Posterior cingulate gyrus (tissue), 11 donors: Measurements from ENCODE around the gene ARL4D.
"Not testable (repeated sequence)": the region's sequence is repeated elsewhere in the genome, so short reads cannot be mapped to it uniquely, and the experiment has no call there.

Experiments used
- DNase-seq, 10 donors: peaks; one replicate each; pipeline versions ENCODE4 v3.0.0 to v3.0.0-alpha.2; 2020 to 2021; ENCODE audit warnings: mixed read lengths in 3 of 10
- intact Hi-C: fragments of 100-400 bp; cut with DNase I; formaldehyde crosslinking; loops from one replicate; pipeline ENCODE4 v1.15.1; 2023

The ARL4D gene, protein sequence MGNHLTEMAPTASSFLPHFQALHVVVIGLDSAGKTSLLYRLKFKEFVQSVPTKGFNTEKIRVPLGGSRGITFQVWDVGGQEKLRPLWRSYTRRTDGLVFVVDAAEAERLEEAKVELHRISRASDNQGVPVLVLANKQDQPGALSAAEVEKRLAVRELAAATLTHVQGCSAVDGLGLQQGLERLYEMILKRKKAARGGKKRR

DNA sequence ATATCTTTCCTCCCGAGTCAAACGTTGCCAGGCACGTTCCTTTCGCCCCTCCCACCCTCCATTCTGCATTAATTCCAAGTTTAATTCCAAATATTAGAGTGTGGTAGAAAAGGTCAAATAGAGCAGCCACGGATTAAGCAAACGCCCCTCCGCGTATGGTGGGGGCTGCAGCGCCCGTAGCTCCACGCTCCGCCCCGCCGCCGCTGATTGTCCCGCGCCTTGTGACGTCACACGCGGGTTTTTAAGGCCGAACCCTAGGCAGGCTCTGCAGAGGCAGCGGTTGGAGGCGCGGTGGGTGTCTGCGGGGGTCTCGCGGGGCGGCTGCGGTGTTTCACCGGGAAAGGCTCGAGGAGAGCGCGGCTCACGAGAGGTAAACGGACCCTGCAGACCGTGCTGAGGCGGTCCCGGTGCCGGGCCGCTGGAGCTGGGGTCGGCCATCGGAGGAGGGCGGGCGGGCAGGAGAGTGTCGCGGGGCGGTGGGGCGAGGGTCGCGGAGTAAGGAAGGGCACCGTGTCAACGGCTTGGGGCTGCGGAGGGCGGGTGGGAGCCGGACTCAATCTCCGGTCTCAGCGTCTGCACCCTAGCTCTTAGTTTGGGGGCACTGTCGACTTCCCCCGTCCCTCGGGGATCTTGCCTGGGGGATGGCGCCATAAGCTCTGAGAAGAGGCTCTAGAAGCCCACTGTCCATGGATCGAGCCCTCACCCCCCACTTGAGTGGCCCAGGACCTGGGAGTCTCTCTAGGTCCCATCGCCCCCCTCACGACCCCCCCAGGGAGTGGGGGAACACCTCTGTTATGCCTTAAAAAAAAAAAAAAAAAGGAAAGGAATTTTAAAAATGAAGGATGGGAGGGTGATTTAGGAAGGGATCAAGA is at the start of gene ARL4D:
Gene ARL4D (plus strand): TSS at position 270 of the 872 bp plus-strand sequence. CDS start 740 bp downstream, outside the sequence.
- intact Hi-C loops: no loop called here
- DNase-seq: peak; percentile 83 to 99 (median 92)

DNA sequence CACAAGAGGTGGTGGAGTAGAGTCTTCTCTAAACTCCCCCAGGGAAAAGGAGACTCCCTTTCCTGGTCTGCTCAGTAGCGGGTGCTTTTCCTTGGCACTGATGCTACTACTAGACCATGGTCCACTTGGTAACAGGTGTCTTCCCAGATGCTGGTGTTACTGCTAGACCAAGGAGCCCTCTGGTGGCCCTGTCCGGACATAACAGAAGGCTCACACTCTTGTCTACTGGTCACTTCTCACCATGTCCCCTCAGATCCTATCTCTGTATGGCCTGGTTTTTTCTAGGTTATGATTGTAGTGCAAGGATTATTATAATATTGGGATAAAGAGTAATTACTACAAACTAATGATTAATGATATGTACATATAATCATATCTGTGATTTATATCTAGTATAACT is 49.7 kb upstream of the ARL4D start:
- intact Hi-C loops: no loop called here

DNA sequence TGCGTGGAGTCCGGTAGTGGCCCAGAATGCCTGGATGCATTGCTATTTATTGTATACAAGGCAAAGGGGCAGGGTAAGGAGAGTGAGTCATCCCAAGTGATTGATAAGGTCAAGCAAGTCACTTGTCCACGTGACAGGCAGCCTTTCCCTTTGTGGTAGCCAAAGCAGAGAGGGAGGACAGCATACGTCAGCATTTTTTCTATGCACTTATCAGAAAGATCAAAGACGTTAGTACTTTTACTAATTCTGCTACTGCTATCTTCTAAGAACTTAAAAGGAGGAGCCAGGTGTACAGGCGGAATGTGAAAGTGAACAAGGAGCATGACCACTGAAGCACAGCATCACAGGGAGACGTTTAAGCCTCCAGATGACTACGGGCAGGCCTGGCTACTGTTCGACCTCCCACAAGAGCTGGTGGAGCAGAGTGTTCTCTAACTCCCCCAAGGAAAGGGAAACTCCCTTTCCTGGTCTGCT is 47.9 kb upstream of the ARL4D start:
- intact Hi-C loops: no loop called here
- DNase-seq: no peak

More for the DNA sequence above, 49.7 kb upstream of the ARL4D start:
- no peak for DNase-seq

DNA sequence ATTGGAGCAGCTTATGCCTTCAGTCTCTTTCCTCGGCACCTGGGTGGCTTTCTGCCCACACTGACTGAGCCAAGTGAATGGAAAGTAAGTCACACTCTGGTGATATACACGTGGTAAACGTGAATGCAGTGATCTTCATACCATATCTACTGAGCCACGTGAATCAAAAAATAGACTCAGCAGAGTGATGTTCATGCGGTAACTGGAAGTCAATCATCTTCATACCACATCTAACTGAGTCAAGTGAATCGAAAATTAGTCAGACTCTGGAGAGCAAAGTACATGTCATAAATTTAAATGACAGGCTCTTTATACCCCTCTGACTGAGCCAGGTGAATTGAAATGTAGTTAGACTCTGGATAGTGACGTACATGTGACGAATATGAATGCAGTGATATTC is 47.1 kb upstream of the ARL4D start:
- no peak for DNase-seq
- intact Hi-C loops: no loop called here

DNA sequence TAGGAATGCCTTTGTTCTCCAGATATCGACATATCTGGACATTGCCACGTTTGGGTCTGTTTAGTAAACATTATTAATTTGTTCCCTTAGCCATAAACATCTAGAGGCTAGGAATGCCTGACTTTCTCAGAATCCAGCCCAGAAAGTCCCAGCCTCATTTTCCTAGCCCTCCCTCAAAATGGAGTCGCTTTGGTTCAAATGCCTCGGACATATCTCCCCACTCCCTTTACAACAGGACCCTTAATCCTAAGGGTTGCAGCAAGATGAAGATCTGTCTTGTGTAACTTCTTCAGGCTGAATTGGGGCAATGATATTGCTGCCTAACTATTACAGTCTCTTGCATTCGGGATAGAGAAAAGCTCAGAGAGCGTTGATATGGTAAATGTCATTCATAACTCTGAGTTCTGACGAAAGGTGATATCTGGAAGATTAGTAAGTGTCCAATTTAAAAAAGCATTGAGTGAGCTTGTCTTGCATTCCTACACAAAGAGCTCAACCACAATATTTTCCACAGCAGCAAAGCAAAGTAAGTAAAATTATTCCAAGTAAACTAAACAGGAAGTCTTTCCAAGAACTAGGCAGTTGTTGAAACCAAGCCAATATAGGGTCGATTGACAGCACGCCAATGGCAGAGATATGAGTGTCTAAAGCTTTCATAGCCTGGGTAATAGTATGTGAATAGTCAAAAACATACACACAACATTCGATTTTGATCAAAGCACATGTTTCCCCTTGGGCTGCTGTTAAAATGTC is 46.0 kb upstream of the ARL4D start:
- intact Hi-C loops: no loop called here
- DNase-seq: no peak

DNA sequence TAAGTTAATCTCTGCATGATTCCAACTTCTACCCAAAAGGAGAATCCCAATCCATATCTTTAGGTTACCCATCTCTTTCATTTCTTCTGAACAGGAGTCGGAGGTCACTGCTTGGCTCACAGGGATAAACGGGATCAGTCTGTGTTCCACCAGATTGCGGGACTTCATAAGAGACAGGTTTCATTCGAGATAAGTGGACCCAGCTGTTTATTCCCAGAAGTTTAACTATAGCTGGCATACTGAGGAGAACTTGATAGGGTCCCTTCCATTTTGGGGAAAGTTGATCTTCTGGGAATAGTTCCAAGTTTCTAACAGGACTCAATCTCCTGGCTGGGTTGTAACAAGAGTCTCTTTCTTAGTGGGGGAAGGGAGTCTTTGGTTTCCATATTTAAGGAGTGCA is 45.4 kb upstream of the ARL4D start:
- no peak for DNase-seq
- intact Hi-C loops: no loop called here

DNA sequence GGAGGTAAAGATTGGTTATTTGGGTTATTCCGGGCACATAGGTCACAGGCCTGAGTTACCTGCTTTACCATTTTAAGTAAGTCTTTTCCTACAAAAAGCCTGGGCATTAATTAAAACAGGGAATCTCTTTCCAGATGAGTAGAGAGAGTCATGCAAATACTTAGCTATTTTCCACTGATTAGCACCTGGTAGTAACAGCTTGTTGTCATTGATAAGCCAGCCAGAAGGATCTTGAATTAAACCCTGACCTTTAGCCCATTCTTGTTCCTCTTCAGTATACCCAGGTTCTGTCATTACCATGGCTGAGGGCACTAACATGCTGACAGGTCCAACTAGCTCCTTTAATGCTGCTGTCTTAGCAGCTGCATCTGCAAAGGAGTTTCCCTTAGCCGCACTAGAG is 44.4 kb upstream of the ARL4D start:
- intact Hi-C loops: no loop called here

DNA sequence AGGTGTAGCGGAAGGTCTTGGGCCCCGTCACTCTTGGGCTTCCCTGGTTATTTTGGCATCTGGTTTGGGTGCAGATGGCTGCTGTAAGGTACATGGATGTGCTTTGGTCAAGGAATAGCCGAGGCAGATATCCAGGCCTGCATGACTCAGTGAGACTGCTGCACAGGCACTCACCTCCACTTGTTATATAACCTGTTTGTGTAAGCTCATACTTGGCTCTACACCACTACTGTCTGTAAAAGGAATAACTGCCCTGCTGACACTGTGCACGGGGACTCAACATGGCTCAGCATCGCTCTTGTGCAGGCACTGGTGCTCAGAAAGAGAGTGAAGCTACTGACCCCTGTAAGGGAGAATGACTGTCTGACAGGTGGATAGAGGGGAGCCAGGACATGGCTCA is 42.3 kb upstream of the ARL4D start:
- DNase-seq: no peak
- intact Hi-C loops: no loop called here

More for the DNA sequence above, 44.4 kb upstream of the ARL4D start:
- no peak for DNase-seq

DNA sequence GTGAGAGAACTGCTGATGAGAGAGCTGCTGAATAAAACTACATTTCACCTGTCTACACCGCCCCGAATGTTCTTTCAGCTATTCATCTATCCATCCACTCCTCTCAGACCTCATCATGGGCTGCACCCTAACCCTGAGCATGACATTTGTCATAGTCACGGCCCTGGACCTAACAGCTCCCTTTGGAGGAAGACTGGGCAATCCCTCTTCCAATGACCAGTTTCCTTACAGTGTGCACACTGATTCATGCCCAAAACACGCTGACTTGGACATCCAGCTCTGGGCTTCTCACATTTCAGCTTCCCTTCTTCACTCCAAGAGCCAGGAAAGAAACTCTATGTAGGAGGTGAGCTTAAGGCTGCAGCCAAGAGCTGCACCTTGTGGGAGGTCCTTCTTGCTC is 41.8 kb upstream of the ARL4D start:
- intact Hi-C loops: no loop called here
- no peak for DNase-seq

DNA sequence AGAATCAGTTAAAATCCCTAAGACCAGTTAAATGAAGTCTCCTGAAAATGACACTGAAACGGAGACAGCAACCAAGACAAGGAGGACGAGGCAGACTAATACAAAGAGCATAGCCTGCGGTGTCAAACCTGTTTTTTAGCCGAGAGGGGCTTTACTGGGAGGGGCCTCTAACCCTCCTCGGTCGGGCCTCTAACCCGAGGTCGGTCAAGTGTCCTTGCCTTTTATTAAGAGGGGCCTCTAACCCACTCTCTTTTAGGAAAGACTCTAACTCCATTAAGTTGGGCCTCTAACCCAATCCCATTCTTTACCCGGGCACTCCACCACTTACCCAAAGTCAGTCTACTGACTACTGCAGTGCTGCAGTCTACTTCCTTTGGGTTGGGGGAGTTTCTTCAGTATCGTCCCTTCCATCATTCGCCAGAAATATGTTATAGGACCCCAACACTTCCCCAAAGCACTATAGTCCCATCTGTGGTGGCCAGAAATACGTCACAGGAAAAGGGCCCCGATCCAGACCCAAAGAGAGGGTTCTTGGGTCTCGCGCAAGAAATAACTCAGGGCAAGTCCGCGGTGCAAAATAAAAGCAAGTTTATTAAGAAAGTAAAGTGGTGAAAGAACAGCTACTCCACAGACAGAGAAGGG is 39.2 kb upstream of the ARL4D start:
- intact Hi-C loops: no loop called here
- DNase-seq: no peak

DNA sequence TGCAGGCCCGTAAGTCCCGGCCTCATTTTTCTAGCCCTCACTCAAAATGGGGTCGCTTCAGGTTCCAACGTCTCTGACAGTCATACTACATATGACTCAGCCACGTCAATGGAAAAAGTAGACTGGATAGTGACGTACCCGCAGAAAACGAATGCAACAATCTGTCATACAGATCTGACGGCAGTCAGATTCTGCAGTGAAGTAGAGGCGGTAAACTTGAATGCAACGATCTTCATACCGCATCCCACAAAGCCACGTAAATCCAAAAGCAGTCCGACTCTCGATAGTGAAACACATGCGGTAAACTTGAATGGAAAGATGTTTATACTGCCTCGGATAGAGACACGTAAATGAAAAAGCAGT is 38.4 kb upstream of the ARL4D start:
- intact Hi-C loops: no loop called here
- no peak for DNase-seq

DNA sequence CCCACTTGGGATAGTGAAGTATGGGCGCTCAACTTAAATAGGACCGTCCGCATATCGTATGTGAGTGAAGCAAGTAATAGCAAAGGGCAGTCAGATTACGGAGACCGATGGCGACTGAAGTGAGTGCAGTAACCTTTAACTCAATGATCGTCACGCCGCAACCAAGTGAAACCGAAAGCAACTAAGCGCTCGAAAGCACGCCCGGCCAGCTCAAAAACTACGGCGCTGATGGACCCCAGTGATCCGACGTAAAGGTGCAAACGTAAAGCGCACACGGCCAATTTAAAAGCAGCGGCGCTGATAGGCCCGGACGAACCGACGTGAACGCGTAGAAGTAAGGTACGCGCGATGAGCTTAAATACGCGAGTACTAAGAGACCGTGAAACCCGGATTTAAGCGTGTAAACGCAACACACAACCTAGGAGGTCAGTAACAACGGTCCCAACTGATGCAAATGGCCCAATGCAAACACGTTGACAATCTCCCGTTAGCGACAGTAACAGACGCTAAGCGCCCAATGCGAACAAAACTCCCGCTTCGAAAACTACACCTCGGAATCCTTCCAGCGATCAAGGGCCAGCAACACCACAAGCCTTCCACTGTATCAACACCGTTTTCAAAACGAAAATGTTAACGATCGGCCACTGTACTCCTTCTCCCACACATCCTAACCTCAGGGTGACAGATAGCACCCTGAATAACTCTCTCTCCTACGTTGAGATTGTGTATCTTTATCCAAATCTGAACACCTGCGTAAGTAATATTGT is 37.9 kb upstream of the ARL4D start:
- intact Hi-C loops: no loop called here
- DNase-seq: peak; percentile 74 to 98 (median 82)

DNA sequence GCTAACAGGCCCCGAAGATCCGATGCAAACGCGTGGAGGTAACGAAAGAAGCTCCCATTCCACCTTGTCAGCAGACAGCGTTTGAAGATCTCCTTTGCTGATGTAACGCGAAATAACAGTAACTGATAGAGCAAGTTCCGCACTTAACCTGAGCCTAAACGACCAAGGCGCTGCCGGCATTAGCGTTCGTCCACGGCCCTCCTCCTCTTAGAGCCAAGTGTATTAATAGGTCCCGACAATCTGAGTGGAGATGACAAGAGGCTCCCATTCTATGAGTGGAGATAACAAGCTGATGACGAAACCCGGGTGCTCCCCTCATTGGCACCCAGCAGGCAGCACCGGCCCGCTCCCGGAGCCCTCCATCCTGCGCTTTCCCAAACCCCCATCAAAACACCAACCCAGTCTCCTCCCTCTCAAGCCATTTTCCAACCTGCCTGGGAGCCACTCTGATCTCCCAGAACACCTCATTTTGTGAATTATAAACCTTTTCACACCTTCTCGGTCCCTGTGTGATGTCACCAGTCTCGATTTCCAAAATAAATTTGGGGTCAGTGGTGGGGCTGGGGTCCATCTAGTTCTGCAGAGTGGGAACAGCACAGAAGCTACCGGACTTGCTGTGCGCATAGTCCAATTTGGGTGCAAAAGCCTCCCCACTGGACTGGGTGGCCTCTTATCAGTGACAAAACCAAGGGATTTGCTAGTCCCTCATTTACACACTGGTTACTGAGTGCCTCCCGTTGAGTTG is 35.4 kb upstream of the ARL4D start:
- intact Hi-C loops: no loop called here
- DNase-seq: no peak

DNA sequence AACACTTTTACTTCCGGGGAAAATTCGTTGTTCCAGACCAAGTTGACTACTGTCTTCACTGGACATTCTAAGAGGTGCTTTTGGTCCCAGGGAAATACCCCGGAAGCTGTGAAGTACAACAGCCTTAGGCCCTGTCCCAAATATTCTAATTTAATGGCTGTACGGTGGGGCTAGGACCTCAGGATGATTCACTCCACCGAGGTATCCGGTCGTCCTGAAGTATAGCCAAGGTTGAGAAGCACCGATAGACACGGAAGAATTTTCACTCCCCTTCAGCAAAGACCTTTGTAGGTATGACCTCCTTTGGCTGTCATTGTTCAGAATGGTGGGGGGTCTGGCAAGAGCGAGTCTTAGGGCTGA is 34.9 kb upstream of the ARL4D start:
- intact Hi-C loops: no loop called here

DNA sequence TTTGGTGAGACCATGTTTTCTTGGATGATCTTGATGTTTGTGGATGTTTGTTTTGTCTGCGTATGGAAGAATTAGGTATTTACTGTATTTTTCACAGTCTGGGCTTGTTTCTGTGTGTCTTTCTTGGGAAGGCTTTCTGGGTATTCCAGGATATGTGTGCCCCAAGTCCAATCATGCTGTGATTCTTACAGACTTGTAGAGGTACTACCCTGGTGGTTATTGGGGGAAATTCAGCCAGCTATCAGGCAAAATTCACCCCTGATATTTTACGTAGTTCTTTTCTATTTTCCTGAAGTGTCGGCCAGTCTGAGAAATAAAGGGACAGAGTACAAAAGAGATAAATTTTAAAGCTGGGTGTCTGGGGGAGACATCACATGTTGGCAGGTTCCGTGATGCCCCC is 33.4 kb upstream of the ARL4D start:
- DNase-seq: no peak
- intact Hi-C loops: no loop called here

More for the DNA sequence above, 34.9 kb upstream of the ARL4D start:
- no peak for DNase-seq

DNA sequence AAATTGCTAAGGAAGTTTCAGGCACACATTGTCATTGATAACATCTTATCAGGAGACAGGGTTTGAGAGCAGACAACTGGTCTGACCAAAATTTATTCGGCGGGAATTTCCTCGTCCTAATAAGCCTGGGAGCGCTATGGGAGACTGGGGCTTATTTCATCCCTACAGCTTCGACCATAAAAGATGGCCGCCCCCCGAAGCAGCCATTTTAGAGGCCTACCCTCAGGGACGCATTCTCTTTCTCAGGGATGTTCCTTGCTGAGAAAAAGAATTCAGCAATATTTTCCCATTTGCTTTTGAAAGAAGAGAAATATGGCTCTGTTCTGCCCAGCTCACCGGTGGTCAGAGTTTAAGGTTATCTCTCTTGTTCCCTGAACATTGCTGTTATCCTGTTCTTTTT is 32.9 kb upstream of the ARL4D start:
- intact Hi-C loops, DNase-seq: not testable (repeated sequence)

DNA sequence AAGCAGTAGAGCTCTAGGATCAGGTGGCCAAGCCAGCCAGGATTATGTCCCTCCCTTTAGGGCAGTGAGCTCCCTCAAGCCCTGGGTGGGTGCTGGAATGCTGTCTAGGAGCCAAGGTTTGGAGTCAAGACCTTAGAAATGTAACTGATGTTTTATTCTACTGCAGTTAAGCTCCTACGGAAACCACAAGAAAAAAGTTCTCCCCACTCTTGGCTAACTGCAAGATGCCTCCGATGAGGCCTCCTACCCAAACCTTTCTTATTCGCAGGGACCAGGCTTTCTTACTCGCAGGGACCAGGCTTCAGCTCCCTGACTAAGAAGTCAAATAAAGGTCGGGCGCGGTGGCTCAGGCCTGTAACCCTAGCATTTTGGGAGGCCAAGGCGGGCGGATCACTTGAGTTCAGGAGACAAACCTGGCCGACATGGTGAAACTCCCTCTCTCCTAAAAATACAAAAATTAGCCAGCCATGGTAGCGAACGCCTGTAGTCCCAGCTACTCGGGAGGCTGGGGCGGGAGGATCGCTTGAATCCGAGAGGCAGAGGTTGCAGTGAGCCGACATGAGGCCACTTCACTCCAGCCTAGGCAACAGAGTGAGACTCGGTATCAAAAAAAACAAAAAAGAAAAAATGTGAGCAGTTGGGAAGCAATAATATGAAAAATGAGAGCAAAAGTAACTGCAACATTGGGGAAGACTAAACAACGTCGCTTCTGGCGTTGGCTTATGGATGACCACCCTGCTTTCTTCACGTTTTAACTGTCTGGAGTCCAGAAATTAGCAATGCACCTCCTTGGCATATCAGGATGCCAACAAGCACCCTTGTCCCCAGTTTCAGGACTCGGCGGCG is 31.7 kb upstream of the ARL4D start:
- no peak for DNase-seq
- intact Hi-C loops: no loop called here

DNA sequence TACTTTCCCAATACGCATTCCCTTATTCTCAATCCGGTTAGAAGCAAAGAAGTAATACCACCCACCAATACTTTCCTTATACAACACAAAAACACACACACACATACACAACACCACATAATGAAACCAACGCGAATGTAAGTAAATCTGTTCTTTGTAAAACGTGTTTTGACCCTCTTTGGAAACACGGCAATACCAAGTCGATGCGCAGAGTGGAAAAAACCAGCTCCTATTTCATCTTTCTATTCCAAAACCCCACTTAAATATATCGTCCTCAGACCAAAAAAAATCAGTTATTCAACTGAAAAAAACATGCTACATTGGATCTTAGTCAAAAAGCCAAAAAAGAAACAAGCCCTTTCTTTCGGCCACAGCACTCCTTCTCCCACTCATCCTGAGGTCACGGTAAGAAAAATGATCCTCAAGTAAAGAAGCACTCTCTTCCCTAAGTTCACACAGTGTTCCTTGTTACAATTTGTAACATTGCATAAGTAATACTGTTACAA is 31.0 kb upstream of the ARL4D start:
- DNase-seq: no peak
- intact Hi-C loops: loop anchor here (2.0 kb wide), 1 partner anchor 21 kb away; no protein-coding TSS in a partner anchor
